GM23248 (cell line): ENCODE results near the gene N4BP2.

Source experiments
- EZH2 ChIP-seq: fragments of 200-600 bp; sonication (generic); IDR thresholded peaks from 2 replicates; pipeline ENCODE4 v1.6.1; 2018; ENCODE audit warnings: antibody characterized with exemption, mild to moderate bottlenecking; ENCODE audit not compliant: insufficient read depth, poor library complexity, severe bottlenecking
- EZH2phosphoT487 ChIP-seq: fragments of 200-600 bp; sonication (generic); IDR thresholded peaks from 2 replicates; pipeline ENCODE4 v1.6.1; 2018; ENCODE audit warnings: antibody characterized with exemption, moderate library complexity, mild to moderate bottlenecking, low read depth; ENCODE audit not compliant: insufficient read depth

DNA sequence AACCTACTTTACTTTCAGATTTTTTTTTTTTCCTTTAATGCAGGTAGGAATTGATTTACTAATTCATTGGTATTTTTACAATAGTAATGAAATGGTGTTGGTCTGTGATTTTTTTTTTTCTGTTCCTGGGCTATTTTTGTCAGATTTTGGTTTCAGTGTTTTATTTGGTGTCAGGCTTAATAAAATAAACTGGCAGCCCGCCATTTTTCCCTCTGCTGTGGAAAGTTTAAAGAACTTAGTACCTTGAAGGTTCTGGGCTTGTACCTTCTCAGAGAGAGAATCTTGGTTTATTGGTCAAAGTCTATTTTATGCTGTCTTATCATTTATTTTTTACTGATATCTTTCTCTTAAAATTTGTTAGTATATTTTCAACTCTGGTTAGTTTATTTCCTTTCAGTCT, 76.2 kb downstream of the N4BP2 start:
- TF ChIP-seq EZH2phosphoT487: no peak
- TF ChIP-seq EZH2: no peak
